ENCODE measurements around the gene ZDHHC14.

- TF ChIP-seq POLR2A (IDR thresholded peaks at IDR 0.05; ENCODE audit: low read length) (no peak), GATA1 (IDR thresholded peaks at IDR 0.05; ENCODE audit: low read depth, low read length) (no peak)
Observed at GRCh38 chr6:157713451-157714152, 332.6 kb downstream of the ZDHHC14 start.
